SK-N-MC (cell line): ENCODE measurements around the gene MYLK3.

Experiments
- DNase-seq: peaks from one replicate; pipeline ENCODE4 v3.0.0-alpha.2; 2011; ENCODE audit warnings: low read depth, low spot score
- H3K27ac ChIP-seq: fragments of 200-600 bp; sonication (generic); 2 replicates; pipeline ENCODE4 v1.5.1; 2016; ENCODE audit warnings: mixed run types
- H3K36me3 ChIP-seq: fragments of 200-600 bp; sonication (generic); 2 replicates; pipeline ENCODE4 v1.6.1; 2017; ENCODE audit warnings: antibody characterized with exemption, low read length, mixed read lengths; ENCODE audit not compliant: insufficient read depth
- H3K4me3 ChIP-seq: fragments of 200-600 bp; sonication (generic); 2 replicates; pipeline ENCODE4 v1.5.1; 2016
- H3K9ac ChIP-seq: fragments of 200-600 bp; sonication (generic); 2 replicates; pipeline ENCODE4 v1.8.0; 2017; ENCODE audit warnings: mixed run types, mixed read lengths; ENCODE audit not compliant: insufficient read length
- H3K9me3 ChIP-seq: fragments of 200-600 bp; sonication (generic); 2 replicates; pipeline ENCODE4 v1.6.1; 2017; ENCODE audit warnings: low read depth, mild to moderate bottlenecking, antibody characterized with exemption, low read length, moderate library complexity, mixed read lengths
- EZH2 ChIP-seq: fragments of 200-600 bp; sonication (generic); IDR thresholded peaks from one replicate; pipeline ENCODE4 v1.6.1; 2017; ENCODE audit warnings: antibody characterized with exemption
- FOXP2 ChIP-seq: optimal IDR thresholded peaks from 2 replicates; pipeline ENCODE3; 2011; ENCODE audit warnings: mild to moderate bottlenecking, moderate library complexity; ENCODE audit not compliant: insufficient read depth; ENCODE audit errors: extremely low read length, control extremely low read depth
- POLR2AphosphoS5 ChIP-seq: IDR thresholded peaks from 2 replicates; pipeline ENCODE4 v1.6.1; 2012; ENCODE audit warnings: mild to moderate bottlenecking, low read depth, low read length, borderline replicate concordance

Gene MYLK3

DNA sequence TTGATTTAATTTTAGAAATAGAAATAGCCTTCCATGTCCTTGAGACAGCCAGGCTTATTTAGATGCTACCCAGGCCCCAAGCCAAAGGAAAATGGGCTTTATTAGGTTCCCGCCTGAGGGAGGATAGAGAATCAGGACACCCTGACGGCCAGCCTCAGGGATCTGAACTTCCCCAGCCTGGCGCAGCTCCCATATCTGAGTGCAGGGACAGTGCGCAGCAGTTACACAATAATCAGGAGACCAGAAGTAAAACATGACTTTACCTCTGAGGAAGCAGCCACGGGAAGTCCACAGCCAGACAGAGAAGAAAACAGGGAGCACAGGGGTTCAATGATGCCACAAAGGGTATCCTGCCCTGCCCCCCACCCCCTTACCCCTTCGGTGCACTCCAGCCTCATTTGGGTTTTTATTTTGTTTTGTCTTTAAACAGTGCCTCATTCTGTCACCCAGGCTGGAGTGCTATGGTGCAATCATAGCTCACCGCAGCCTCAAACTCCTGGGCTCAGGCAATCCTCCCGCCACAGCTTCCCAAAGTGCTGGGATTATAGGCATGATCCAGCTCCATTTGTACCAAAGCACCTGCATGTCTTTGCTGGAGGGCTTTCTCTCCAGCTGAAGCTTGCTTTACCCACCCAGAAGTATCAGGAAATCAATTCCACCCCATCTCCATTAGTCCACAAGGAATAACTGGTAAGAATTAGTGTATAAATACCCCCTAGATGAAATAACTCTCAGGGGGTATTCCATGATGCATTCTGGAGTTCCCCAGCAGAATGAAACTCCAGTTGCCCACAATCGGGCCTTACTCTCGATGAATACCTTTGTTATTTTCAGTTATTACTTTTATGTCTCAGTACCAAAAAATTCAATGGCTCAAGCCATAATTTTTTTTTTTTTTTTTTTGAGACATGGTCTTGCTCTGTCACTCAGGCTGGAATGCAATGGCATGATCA lies 36.8 kb downstream of the MYLK3 start:
- no peak overlapping the region for H3K27ac ChIP-seq
- no peak overlapping the region for H3K4me3 ChIP-seq

DNA sequence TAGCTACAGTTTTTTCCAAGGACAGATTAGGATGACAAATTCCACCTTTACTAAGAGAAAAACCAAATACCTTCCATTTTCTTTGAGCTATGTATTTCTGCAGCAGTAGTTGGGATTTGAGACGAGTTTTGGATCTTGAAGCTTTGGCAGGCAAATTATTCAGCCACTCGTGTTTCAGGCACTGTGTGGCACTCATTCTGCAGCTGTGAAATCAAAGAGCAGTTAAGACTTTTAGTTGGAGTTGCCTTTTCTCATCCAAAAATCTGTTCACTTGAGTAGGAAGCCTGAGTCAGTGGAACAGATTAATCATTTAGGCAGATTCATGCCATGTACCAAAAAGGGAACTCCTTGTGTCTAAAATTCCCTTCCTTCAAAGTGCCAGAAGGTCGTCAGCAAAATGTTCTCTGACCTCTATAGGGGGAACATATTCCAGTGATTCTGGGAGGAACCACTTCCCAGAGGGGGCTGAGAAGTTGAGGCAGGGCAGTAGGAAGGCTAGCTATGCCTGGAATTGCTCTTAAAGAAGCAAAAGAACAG lies 38.6 kb downstream of the MYLK3 start:
- H3K9ac ChIP-seq, result no peak overlapping the region
- DNase-seq, result no peak
- H3K9me3 ChIP-seq, result no peaks in the 10 kb centered on the region
- no peaks in the 10 kb centered on the region for H3K36me3 ChIP-seq
- no peak for TF ChIP-seq FOXP2
- no peak for TF ChIP-seq POLR2AphosphoS5
- no peak for TF ChIP-seq EZH2
- no peak overlapping the region for H3K4me3 ChIP-seq
- H3K27ac ChIP-seq, result no peak overlapping the region

More for the DNA sequence above, 36.8 kb downstream of the MYLK3 start:
- Histone ChIP-seq H3K9me3 (no peaks in the 10 kb centered on the region), H3K36me3 (no peaks in the 10 kb centered on the region), H3K9ac (no peak overlapping the region)
- no peak for TF ChIP-seq EZH2
- no peak for TF ChIP-seq POLR2AphosphoS5
- TF ChIP-seq FOXP2, result no peak
- DNase-seq, result no peak

DNA sequence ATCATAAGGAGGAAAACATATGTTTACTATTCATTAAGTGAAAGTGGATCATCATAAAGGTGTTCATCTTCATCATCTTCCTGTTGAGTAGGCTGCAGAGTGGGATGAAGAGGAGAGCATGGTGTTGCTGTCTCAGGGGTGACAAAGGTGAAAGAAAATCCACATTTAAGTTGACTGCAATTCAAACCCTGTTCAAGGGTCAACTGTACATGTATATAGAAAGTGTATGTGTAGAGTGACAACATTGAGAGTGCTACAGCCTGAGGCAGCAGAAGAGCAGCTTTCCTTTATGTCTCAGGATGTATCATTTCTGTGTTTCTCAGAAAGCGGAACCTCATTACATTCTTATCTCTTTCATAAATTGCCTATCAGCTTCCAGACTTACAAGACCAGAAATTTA lies 41.5 kb downstream of the MYLK3 start:
- H3K9ac ChIP-seq, result no peak overlapping the region
- no peak overlapping the region for H3K27ac ChIP-seq
- H3K9me3 ChIP-seq, result no peaks in the 10 kb centered on the region
- TF ChIP-seq EZH2, result no peak
- no peak for TF ChIP-seq FOXP2
- TF ChIP-seq POLR2AphosphoS5, result no peak
- H3K4me3 ChIP-seq, result no peak overlapping the region
- no peaks in the 10 kb centered on the region for H3K36me3 ChIP-seq
- DNase-seq, result no peak

DNA sequence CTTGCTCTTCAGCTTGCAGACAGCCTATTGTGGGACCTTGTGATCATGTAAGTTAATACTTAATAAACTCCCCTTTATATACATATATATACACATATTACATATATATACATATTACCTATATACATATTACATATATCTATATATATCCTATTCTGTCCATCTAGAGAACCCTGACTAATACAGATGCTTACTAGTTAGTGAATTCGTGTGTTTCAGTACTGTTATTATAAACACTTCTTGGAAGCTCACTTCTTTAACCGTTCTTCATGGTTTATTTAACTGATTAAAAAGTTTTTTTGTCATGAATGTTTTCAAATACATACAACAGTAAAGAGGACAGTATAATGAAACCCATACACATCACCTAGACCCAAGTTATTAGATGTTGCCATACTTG lies 46.1 kb downstream of the MYLK3 start:
- no peak overlapping the region for H3K9ac ChIP-seq
- no peak for DNase-seq
- TF ChIP-seq EZH2 (no peak), POLR2AphosphoS5 (no peak), FOXP2 (no peak)
- H3K4me3 ChIP-seq, result no peak overlapping the region
- H3K27ac ChIP-seq, result no peak overlapping the region
- H3K36me3 ChIP-seq, result peaks cover 7% of the 10 kb centered on the region; the same call in 1 of the 2 replicates
- no peaks in the 10 kb centered on the region for H3K9me3 ChIP-seq

DNA sequence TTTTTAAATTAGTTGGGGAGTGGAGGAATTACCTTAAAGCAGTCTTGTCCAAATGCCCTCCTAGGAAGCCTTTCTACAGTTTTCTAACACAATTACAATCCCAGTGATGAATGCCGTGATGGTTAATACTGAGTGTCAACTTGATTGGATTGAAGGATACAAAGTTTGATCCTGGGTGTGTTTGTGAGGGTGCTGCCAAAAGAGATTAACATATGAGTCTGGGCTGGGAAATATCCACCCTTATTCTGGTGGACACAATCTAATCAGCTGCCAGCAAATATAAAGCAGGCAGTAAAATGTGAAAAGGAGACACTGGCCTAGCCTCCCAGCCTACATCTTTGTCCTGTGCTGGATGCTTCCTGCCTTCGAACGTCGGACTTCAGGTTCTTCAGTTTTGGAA lies 46.5 kb downstream of the MYLK3 start:
- Histone ChIP-seq H3K36me3 (peaks cover 8% of the 10 kb centered on the region; the same call in 1 of the 2 replicates), H3K9me3 (no peaks in the 10 kb centered on the region), H3K27ac (no peak overlapping the region), H3K4me3 (no peak overlapping the region), H3K9ac (no peak overlapping the region)
- no peak for DNase-seq
- TF ChIP-seq FOXP2 (no peak), POLR2AphosphoS5 (no peak), EZH2 (no peak)

DNA sequence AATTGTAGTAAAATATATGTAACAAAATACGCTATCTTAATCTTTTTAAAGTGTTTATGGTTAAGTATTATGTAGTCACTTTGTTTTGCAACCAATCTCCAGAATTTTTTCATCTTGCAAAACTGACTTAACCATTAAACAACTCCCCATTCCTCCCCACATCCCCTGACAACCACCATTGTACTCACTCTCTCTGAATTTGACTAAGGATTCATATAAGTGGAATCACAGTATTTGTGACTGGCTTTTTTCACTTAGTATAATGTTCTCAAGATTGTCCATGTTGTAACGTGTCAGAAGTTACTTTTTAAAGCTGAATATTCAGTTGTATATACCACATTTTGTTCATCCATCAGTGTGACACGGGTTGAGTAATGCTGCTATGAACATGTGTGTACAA lies 48.1 kb downstream of the MYLK3 start:
- Histone ChIP-seq H3K9me3 (no peaks in the 10 kb centered on the region), H3K27ac (no peak overlapping the region), H3K4me3 (no peak overlapping the region), H3K36me3 (peaks cover 17% of the 10 kb centered on the region), H3K9ac (no peak overlapping the region)
- TF ChIP-seq FOXP2 (no peak), EZH2 (no peak), POLR2AphosphoS5 (no peak)
- DNase-seq, result no peak

DNA sequence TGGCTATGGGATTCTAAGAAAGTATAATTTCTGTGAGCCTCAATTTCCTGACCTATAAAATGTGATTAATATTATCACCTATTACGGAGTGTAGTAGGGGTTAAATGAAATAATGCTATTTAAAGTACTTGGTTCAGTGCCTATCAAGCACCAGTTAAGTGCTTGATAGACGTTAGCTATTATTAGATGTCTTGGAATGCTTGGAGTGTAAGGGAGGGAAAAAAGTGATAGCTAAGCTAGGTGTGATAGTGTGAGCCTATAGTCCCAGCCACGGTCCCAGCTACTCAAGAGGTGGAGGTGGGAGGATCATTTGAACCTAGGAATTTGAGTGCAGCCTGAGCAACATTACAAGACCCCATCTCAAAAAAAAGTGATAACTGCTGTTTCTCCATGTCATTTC lies 51.2 kb downstream of the MYLK3 start:
- H3K9me3 ChIP-seq, result no peaks in the 10 kb centered on the region
- no peak overlapping the region for H3K4me3 ChIP-seq
- no peak overlapping the region for H3K9ac ChIP-seq
- peaks cover 25% of the 10 kb centered on the region for H3K36me3 ChIP-seq
- DNase-seq, result no peak
- H3K27ac ChIP-seq, result no peak overlapping the region
- TF ChIP-seq POLR2AphosphoS5 (no peak), EZH2 (no peak), FOXP2 (no peak)

DNA sequence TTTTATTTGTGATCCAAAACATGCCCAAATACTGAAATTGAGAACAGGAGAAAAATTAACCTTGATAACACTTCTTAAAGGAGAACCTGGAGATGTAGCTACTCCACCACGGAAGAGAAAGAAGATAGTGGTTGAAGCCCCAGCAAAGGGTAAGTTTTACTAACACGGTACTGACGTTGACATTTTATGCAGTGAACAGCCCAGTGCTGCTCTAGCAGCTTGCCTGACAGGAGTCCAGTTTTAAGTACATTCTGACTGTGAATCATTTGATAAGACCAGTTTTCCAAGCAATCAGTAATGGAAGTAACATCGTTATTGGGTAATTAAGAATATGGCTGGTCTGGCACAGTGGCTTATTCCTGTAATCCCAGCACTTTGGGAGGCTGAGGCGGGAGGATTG lies 52.2 kb downstream of the MYLK3 start:
- no peak for TF ChIP-seq FOXP2
- TF ChIP-seq POLR2AphosphoS5, result no peak
- TF ChIP-seq EZH2, result no peak
- Histone ChIP-seq H3K4me3 (no peak overlapping the region), H3K27ac (no peak overlapping the region), H3K36me3 (peaks cover 25% of the 10 kb centered on the region), H3K9ac (no peak overlapping the region), H3K9me3 (no peaks in the 10 kb centered on the region)
- no peak for DNase-seq
